HepG2 (cell line): ENCODE results near the gene MYPN. TPM values are rescaled to one million over a fixed set of nuclear protein-coding genes. Genes with fewer than 3 reads are reported as not detected.

Source experiments
- BRCA1 ChIP-seq: sonication (generic); formaldehyde crosslinking; IDR thresholded peaks from 2 replicates; pipeline ENCODE4 v1.4.0; 2020; ENCODE audit warnings: missing genetic modification reagents
- CAMTA2 ChIP-seq: sonication (generic); formaldehyde crosslinking; IDR thresholded peaks from 2 replicates; pipeline ENCODE4 v1.4.0; 2020; ENCODE audit warnings: mild to moderate bottlenecking, missing genetic modification reagents, borderline replicate concordance
- CBX2 ChIP-seq, 2 experiments: fragments of 200-600 bp in 1 of 2; sonication (generic); formaldehyde crosslinking in 1 of 2; IDR thresholded peaks; 2 replicates each; pipeline versions ENCODE4 v1.7.0 to v1.8.1; 2018 to 2022; ENCODE audit warnings: low read depth in 2 of 2, low read length in 1 of 2, mild to moderate bottlenecking in 1 of 2, missing genetic modification reagents in 1 of 2
- FOSL2 ChIP-seq: sonication (generic); formaldehyde crosslinking; IDR thresholded peaks from 2 replicates; pipeline ENCODE4 v1.4.0; 2020; ENCODE audit warnings: missing genetic modification reagents
- GTF2F1 ChIP-seq: fragments of 150-350 bp; IDR thresholded peaks from 2 replicates; pipeline ENCODE4 v1.6.1; 2014; ENCODE audit warnings: low read length
- HMG20A ChIP-seq: IDR thresholded peaks from 2 replicates; pipeline ENCODE4 v1.6.1; 2016; ENCODE audit warnings: borderline replicate concordance
- HOXD1 ChIP-seq: sonication (generic); formaldehyde crosslinking; IDR thresholded peaks from 2 replicates; pipeline ENCODE4 v1.5.0; 2020; ENCODE audit warnings: missing genetic modification reagents
- KAT7 ChIP-seq: IDR thresholded peaks from 2 replicates; pipeline ENCODE4 v1.6.1; 2018; ENCODE audit warnings: borderline replicate concordance, missing compliant biosample characterization
- NPAS2 ChIP-seq: sonication (generic); formaldehyde crosslinking; IDR thresholded peaks from 2 replicates; pipeline ENCODE4 v1.8.0; 2022; ENCODE audit warnings: mild to moderate bottlenecking, missing genetic modification reagents, borderline replicate concordance
- PTBP1 ChIP-seq: fragments of 200-400 bp; formaldehyde crosslinking; IDR thresholded peaks from 2 replicates; pipeline ENCODE4 v1.6.1; 2018; ENCODE audit warnings: low read length, low read depth; ENCODE audit not compliant: poor library complexity, severe bottlenecking
- RNF2 ChIP-seq: fragments of 450-650 bp; conservative IDR thresholded peaks from 2 replicates; pipeline ENCODE4 v1.6.1; 2016; ENCODE audit warnings: low read depth
- SMARCC2 ChIP-seq: fragments of 450-650 bp; IDR thresholded peaks from 2 replicates; pipeline ENCODE4 v1.6.1; 2017; ENCODE audit warnings: antibody characterized with exemption, mild to moderate bottlenecking
- TBX2 ChIP-seq: sonication (generic); formaldehyde crosslinking; IDR thresholded peaks from 2 replicates; pipeline ENCODE4 v1.5.0; 2020; ENCODE audit warnings: missing genetic modification reagents, mild to moderate bottlenecking, borderline replicate concordance
- ZKSCAN1 ChIP-seq: fragments of 150-350 bp; IDR thresholded peaks from 2 replicates; pipeline ENCODE4 v1.6.1; 2014; ENCODE audit warnings: low read length
- ZNF451 ChIP-seq: sonication (generic); formaldehyde crosslinking; IDR thresholded peaks from 2 replicates; pipeline ENCODE4 v1.5.0; 2020; ENCODE audit warnings: mild to moderate bottlenecking, missing genetic modification reagents
- ZNF7 ChIP-seq: IDR thresholded peaks from 2 replicates; pipeline ENCODE4 v1.6.1; 2016; ENCODE audit warnings: missing biosample characterization, missing genetic modification reagents
- ZNF776 ChIP-seq: sonication (generic); formaldehyde crosslinking; IDR thresholded peaks from 2 replicates; pipeline ENCODE4 v1.4.0; 2020; ENCODE audit warnings: mild to moderate bottlenecking, missing genetic modification reagents
- ZNF839 ChIP-seq: sonication (generic); formaldehyde crosslinking; IDR thresholded peaks from 2 replicates; pipeline ENCODE4 v1.4.0; 2020; ENCODE audit warnings: missing genetic modification reagents, mild to moderate bottlenecking, borderline replicate concordance
- ZNF879 ChIP-seq: sonication (generic); formaldehyde crosslinking; IDR thresholded peaks from 2 replicates; pipeline ENCODE4 v1.8.1; 2023; ENCODE audit warnings: missing genetic modification reagents
- polyA plus RNA-seq, 8 experiments: library from polyadenylated mRNA; depleted of rRNA in 3 of 8; stranded (reverse) in 7 of 8; unstranded in 1 of 8; fragments of >200 nt; fragmentation: Illumina TruSeq in 4 of 8; extraction: Trizol in 4 of 8; gene quantifications; 2 replicates each; pipeline versions ENCODE4 v1.2.1 to v1.2.3, GENCODE V29; 2011 to 2016; ENCODE audit warnings: low read depth in 4 of 8, missing spikeins in 1 of 8, mixed read lengths in 1 of 8; ENCODE audit not compliant: insufficient read depth in 1 of 8
- total RNA-seq, 5 experiments: library from RNA; depleted of rRNA; stranded (reverse); fragments of >200 nt; fragmentation: Illumina TruSeq; extraction: Trizol; gene quantifications; 2 replicates each; pipeline ENCODE4 v1.2.3, GENCODE V29; 2016; ENCODE audit warnings: low read depth in 1 of 5
- TF ChIP-seq, protein P1 (sequence below): sonication (generic); formaldehyde crosslinking; conservative IDR thresholded peaks from 2 replicates; pipeline ENCODE4 v1.5.0; 2020; ENCODE audit warnings: missing genetic modification reagents
- TF ChIP-seq, protein P2 (sequence below): IDR thresholded peaks from 2 replicates; pipeline ENCODE4 v1.6.1; 2018; ENCODE audit warnings: missing genetic modification reagents
- TF ChIP-seq, protein P3 (sequence below): sonication (generic); formaldehyde crosslinking; conservative IDR thresholded peaks from 2 replicates; pipeline ENCODE4 v1.4.0; 2020; ENCODE audit warnings: mild to moderate bottlenecking, missing genetic modification reagents, moderate library complexity
- TF ChIP-seq, protein P4 (sequence below): sonication (generic); formaldehyde crosslinking; IDR thresholded peaks from 2 replicates; pipeline ENCODE4 v1.4.0; 2020; ENCODE audit warnings: missing genetic modification reagents

Gene MYPN
- total and polyA plus RNA-seq, 2 of the 13 experiments (the other 11 are each of a cell fraction or from before 2014, with no cell fraction given): not detected

DNA sequence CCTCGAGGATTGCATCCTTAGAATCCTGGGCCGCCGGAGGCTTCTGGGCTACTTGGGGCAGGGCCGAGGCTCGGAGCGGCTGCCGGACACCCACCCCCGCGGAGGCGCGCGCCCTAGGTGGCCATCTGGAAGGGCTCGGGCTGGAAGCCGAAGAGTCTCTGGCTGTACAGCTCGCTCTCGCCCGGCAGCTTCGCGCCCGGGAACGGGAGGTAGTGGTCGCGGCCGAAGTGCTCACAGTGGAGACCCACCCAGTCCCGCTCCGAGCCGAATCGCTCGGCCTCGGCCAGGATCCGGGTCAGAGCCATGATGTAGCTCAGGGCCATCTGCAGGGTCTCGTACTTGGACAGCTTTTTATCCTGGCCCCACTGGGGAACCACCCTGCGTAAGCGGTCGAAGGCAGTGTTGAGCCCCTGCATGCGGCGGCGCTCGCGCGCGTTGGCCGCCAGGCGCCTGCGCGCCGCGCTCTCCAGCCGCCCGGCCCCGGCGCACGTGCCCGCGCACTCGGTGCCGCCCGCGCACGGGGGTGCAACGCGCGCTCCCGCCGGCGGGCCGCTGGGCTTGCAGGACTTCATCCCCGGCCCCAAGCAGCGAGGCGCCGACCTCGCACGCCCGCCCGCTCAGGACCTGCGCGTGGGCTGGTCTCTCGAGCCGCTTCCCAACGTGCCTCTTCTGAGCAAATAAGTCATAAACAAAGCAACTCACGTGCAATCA is 122.0 kb downstream of the MYPN start (continued):
- TF ChIP-seq CAMTA2 (CRISPR knock-in tag) (no peak), ZNF839 (no peak), HMG20A (CRISPR knock-in tag) (no peak), ZKSCAN1 (no peak), HOXD1 (0 out of 2 replicates have a peak, but pooled peaks have one; percentile 31), FOSL2 (CRISPR knock-in tag) (no peak), TBX2 (0 out of 2 replicates have a peak, but pooled peaks have one; percentile 54), GTF2F1 (no peak), KAT7 (no peak), ZNF776 (CRISPR knock-in tag) (peak; percentile 82; the same call in 1 of the 2 replicates), BRCA1 (CRISPR knock-in tag) (no peak), CBX2 (IDR thresholded peaks at IDR 0.05; ENCODE audit: low read depth, low read length) (0 out of 2 replicates have a peak, but pooled peaks have one; percentile 11), CBX2 (CRISPR knock-in tag; IDR thresholded peaks at IDR 0.05; ENCODE audit: low read depth) (no peak), ZNF451 (CRISPR knock-in tag) (peak; percentile 52; the same call in 1 of the 2 replicates), RNF2 (peak; percentile 83; the same call in 1 of the 2 replicates), SMARCC2 (no peak), ZNF879 (CRISPR knock-in tag) (peak; percentile 89; the same call in 1 of the 2 replicates), NPAS2 (CRISPR knock-in tag) (no peak), ZNF7 (CRISPR knock-in tag) (no peak), PTBP1 (no peak)
- TF ChIP-seq, protein P1, sequence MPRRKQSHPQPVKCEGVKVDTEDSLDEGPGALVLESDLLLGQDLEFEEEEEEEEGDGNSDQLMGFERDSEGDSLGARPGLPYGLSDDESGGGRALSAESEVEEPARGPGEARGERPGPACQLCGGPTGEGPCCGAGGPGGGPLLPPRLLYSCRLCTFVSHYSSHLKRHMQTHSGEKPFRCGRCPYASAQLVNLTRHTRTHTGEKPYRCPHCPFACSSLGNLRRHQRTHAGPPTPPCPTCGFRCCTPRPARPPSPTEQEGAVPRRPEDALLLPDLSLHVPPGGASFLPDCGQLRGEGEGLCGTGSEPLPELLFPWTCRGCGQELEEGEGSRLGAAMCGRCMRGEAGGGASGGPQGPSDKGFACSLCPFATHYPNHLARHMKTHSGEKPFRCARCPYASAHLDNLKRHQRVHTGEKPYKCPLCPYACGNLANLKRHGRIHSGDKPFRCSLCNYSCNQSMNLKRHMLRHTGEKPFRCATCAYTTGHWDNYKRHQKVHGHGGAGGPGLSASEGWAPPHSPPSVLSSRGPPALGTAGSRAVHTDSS (CRISPR knock-in tag): no peak
- TF ChIP-seq, protein P2, sequence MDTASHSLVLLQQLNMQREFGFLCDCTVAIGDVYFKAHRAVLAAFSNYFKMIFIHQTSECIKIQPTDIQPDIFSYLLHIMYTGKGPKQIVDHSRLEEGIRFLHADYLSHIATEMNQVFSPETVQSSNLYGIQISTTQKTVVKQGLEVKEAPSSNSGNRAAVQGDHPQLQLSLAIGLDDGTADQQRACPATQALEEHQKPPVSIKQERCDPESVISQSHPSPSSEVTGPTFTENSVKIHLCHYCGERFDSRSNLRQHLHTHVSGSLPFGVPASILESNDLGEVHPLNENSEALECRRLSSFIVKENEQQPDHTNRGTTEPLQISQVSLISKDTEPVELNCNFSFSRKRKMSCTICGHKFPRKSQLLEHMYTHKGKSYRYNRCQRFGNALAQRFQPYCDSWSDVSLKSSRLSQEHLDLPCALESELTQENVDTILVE (CRISPR knock-in tag): no peak
- TF ChIP-seq, protein P3, sequence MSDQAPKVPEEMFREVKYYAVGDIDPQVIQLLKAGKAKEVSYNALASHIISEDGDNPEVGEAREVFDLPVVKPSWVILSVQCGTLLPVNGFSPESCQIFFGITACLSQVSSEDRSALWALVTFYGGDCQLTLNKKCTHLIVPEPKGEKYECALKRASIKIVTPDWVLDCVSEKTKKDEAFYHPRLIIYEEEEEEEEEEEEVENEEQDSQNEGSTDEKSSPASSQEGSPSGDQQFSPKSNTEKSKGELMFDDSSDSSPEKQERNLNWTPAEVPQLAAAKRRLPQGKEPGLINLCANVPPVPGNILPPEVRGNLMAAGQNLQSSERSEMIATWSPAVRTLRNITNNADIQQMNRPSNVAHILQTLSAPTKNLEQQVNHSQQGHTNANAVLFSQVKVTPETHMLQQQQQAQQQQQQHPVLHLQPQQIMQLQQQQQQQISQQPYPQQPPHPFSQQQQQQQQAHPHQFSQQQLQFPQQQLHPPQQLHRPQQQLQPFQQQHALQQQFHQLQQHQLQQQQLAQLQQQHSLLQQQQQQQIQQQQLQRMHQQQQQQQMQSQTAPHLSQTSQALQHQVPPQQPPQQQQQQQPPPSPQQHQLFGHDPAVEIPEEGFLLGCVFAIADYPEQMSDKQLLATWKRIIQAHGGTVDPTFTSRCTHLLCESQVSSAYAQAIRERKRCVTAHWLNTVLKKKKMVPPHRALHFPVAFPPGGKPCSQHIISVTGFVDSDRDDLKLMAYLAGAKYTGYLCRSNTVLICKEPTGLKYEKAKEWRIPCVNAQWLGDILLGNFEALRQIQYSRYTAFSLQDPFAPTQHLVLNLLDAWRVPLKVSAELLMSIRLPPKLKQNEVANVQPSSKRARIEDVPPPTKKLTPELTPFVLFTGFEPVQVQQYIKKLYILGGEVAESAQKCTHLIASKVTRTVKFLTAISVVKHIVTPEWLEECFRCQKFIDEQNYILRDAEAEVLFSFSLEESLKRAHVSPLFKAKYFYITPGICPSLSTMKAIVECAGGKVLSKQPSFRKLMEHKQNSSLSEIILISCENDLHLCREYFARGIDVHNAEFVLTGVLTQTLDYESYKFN: no peak
- TF ChIP-seq, protein P4, sequence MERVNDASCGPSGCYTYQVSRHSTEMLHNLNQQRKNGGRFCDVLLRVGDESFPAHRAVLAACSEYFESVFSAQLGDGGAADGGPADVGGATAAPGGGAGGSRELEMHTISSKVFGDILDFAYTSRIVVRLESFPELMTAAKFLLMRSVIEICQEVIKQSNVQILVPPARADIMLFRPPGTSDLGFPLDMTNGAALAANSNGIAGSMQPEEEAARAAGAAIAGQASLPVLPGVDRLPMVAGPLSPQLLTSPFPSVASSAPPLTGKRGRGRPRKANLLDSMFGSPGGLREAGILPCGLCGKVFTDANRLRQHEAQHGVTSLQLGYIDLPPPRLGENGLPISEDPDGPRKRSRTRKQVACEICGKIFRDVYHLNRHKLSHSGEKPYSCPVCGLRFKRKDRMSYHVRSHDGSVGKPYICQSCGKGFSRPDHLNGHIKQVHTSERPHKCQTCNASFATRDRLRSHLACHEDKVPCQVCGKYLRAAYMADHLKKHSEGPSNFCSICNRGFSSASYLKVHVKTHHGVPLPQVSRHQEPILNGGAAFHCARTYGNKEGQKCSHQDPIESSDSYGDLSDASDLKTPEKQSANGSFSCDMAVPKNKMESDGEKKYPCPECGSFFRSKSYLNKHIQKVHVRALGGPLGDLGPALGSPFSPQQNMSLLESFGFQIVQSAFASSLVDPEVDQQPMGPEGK (CRISPR knock-in tag): no peak
